ENCODE data around the gene EP300.

The EP300 gene

GRCh38 chr22:41146573-41146972 is 54.2 kb downstream of the EP300 start:
- Histone ChIP-seq H3K27ac (no peak overlapping the region), H4K20me1 (ENCODE audit: insufficient read depth) (no peaks in the 10 kb centered on the region; the same call in 1 of the 2 replicates), H3K4me1 (ENCODE audit: low read depth, poor library complexity, severe bottlenecking) (no peaks in the 10 kb centered on the region), H3K36me3 (ENCODE audit: insufficient read depth) (peaks cover 28% of the 10 kb centered on the region; the same call in 1 of the 2 replicates), H2AFZ (ENCODE audit: low read depth) (no peak overlapping the region), H3K9ac (no peak overlapping the region), H3K27me3 (ENCODE audit: insufficient read depth, low read depth) (no peaks in the 10 kb centered on the region), H3K4me3 (IDR thresholded peaks at IDR 0.05; ENCODE audit: insufficient read depth, low read depth, low read length) (no peak overlapping the region), H3K79me2 (ENCODE audit: insufficient read depth, low read depth) (0 out of 2 replicates have a peak, but pooled peaks cover 7% of the 10 kb centered on the region), H3K4me2 (no peak overlapping the region)
- no peak for TF ChIP-seq CTCF (conservative IDR thresholded peaks at IDR 0.05; ENCODE audit: low read depth, low read length)

- peaks cover 24% of the 10 kb centered on the region; the same call in 1 of the 2 replicates for H3K36me3 ChIP-seq (ENCODE audit: insufficient read depth)
- H3K4me1 ChIP-seq (ENCODE audit: low read depth, poor library complexity, severe bottlenecking): no peaks in the 10 kb centered on the region
Measured at GRCh38 chr22:41147722-41148121, 55.3 kb downstream of the EP300 start.

GRCh38 chr22:41152902-41153301 is 60.5 kb downstream of the EP300 start:
- Histone ChIP-seq H4K20me1 (ENCODE audit: insufficient read depth) (no peaks in the 10 kb centered on the region), H3K27me3 (ENCODE audit: insufficient read depth, low read depth) (no peaks in the 10 kb centered on the region), H3K36me3 (ENCODE audit: insufficient read depth) (peaks cover 32% of the 10 kb centered on the region; the same call in 1 of the 2 replicates), H3K4me2 (no peak overlapping the region), H3K4me3 (IDR thresholded peaks at IDR 0.05; ENCODE audit: insufficient read depth, low read depth, low read length) (no peak overlapping the region), H3K79me2 (ENCODE audit: insufficient read depth, low read depth) (no peaks in the 10 kb centered on the region), H3K9ac (no peak overlapping the region), H2AFZ (ENCODE audit: low read depth) (no peak overlapping the region), H3K4me1 (ENCODE audit: low read depth, poor library complexity, severe bottlenecking) (no peaks in the 10 kb centered on the region), H3K27ac (no peak overlapping the region)
- TF ChIP-seq CTCF (conservative IDR thresholded peaks at IDR 0.05; ENCODE audit: low read depth, low read length): no peak

More at GRCh38 chr22:41147722-41148121, 55.3 kb downstream of the EP300 start:
- no peak overlapping the region for H3K27ac ChIP-seq
- TF ChIP-seq CTCF (conservative IDR thresholded peaks at IDR 0.05; ENCODE audit: low read depth, low read length): no peak
- H3K27me3 ChIP-seq (ENCODE audit: insufficient read depth, low read depth): no peaks in the 10 kb centered on the region
- 0 out of 2 replicates have a peak, but pooled peaks cover 7% of the 10 kb centered on the region for H3K79me2 ChIP-seq (ENCODE audit: insufficient read depth, low read depth)
- no peak overlapping the region for H3K4me2 ChIP-seq
- no peaks in the 10 kb centered on the region; the same call in 1 of the 2 replicates for H4K20me1 ChIP-seq (ENCODE audit: insufficient read depth)
- H3K4me3 ChIP-seq (IDR thresholded peaks at IDR 0.05; ENCODE audit: insufficient read depth, low read depth, low read length): no peak overlapping the region
- no peak overlapping the region for H2AFZ ChIP-seq (ENCODE audit: low read depth)
- no peak overlapping the region for H3K9ac ChIP-seq

GRCh38 chr22:41157083-41157482 is 64.7 kb downstream of the EP300 start:
- H3K36me3 ChIP-seq (ENCODE audit: insufficient read depth): peaks cover 28% of the 10 kb centered on the region; the same call in 1 of the 2 replicates
- H3K4me1 ChIP-seq (ENCODE audit: low read depth, poor library complexity, severe bottlenecking): no peaks in the 10 kb centered on the region
- H3K27me3 ChIP-seq (ENCODE audit: insufficient read depth, low read depth): no peaks in the 10 kb centered on the region
- no peaks in the 10 kb centered on the region for H3K79me2 ChIP-seq (ENCODE audit: insufficient read depth, low read depth)
- H3K9ac ChIP-seq: no peak overlapping the region
- TF ChIP-seq CTCF (conservative IDR thresholded peaks at IDR 0.05; ENCODE audit: low read depth, low read length): no peak
- H3K4me3 ChIP-seq (IDR thresholded peaks at IDR 0.05; ENCODE audit: insufficient read depth, low read depth, low read length): no peak overlapping the region
- H3K27ac ChIP-seq: no peak overlapping the region
- H3K4me2 ChIP-seq: no peak overlapping the region
- H2AFZ ChIP-seq (ENCODE audit: low read depth): no peak overlapping the region
- no peaks in the 10 kb centered on the region for H4K20me1 ChIP-seq (ENCODE audit: insufficient read depth)
